D341Med (cell line): Measurements from ENCODE around the gene SHLD1.

ENCODE experiments used
- DNase-seq: peaks from one replicate; pipeline ENCODE4 v3.0.0; 2012; ENCODE audit warnings: low spot score

The SHLD1 gene

DNA sequence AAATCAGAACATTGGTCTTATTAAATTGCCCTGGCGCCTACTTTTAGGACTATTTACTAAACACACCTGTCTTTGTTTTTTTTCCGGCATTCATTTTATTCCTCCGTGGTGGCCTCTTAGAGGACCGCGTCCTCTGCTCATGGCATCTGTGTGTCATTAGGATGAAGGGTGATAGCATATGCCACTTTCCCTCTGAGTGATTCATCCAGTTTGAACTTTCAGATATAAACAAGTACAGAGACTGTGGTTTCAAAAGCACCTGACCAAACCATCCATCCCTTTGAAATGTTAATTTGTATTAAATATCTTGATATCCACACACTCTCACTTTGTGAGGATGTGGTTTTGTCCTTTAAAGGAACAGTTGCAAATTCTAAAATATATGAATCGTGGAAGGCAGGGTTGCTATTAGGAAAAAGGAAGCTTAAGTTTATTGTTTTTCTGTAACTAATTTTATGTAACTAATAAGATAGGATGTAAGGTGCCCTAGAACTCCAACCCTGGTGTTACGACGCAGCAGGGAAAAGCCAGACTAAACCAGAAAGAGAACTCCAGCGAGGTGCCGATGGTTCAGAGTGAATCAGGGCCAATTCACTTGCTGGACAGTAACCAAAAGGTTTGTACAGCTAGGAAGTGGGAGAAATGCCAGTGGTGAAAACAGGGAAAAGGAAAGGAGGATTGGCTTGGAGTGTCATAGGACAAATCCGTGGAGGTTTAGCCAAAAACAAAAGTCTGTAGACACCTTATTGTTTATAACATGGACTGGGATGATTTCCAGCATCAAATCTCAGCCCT lies 98.7 kb downstream of the SHLD1 start:
- no peak for DNase-seq

DNA sequence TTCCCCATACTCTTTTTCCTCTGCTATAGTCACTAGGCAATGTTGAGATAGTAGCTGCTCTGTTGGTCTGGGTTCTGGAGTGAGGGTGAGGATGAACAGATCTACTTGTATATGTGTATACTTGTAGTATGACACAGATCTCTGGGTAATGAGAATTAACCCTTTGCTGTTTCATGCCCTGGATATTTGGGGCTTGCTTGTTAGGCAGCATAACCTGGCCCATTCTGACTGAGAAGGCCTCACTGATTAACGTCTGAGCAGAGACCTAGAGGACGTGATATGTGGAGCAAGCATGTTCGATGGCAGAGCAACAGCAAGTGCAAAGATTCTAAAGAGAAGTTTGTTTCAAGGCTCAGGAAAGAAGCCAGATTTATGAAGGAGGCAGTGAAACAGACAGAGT lies 105.7 kb downstream of the SHLD1 start:
- no peak for DNase-seq

DNA sequence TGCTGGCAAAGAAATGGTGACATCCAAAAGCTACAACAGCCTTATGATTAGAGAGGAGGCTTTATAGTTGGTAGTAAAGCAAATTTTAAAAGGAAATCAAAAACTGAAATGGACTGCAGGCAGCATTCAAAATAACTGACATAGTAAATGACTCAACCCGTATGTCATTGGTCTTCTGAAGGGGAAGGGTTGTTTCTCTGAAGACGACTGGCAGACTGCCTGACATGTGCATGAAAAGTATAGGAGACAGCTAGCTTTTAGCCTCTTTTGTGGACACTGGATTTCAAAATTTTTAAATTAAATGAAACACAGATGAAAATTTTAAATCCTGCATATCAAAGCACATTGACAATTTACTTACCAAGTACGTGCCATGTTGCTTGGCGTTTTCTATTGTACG lies 109.4 kb downstream of the SHLD1 start:
- DNase-seq = no peak

DNA sequence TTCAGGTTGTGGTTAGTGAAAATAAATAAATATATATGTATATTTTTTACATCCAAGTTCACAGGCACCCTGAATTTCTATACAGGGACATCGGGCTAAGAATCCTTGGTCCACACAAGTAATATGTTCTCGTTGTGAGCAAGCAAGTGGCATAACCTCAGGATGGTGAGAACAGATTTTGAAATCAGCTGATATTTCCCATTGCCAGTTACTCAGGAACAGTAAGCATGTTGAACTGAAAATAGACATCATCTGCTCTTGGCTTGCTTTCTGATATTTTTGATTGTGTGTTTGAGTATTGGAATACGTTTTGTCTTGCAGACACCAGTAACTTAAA lies 112.5 kb downstream of the SHLD1 start:
- DNase-seq = no peak

DNA sequence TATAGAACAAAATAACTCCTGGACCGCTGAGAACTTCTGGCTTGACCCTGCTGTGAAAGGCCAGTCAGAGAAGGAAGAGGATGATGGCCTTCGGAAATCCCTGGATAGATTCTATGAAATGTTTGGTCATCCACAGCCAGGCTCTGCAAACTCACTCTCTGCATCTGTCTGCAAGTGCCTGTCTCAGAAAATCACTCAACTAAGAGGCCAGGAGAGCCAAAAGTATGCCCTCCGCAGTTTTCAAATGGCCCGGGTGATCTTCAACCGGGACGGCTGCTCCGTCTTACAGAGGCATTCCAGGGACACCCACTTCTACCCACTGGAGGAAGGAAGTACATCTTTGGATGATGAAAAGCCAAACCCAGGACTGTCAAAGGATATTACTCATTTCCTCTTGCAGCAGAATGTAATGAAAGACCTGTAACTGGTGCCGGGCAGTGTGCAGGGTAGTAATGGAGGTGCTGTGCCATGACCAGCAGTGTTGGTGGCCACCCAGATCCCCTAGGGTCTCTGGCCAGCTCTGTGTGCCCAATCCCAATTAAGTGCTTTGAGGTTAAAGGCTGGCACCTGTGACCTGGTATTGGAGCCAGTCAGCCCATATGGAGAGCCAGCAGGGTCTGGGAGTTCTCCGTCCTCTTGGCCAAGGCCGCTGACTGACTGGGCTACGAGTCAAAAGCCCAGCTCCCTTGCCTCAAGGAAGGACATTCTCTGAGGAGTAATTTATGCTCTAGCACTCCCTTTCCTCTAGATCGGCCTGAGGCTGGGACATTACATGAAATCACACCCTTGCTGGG lies 113.0 kb downstream of the SHLD1 start:
- DNase-seq = no peak

DNA sequence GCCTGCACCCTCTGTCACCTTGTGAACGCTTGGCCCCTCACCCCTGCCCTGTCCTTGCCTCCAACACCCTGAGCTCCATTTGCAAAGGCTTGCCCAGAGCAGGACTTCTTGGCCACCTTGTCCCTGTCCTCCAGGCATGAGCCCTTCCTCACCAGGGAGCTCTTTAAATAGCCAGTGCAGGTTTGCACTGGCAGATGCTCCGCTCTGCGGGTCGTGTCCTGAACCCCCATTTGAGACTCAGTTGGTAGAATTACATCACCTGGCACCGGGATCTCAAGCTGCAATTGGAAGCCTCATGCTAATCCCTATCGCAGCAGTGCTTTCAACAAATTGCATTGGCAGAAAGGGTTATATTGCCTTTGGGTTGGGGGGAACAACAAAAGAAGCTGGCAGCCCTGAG lies 114.2 kb downstream of the SHLD1 start:
- no peak for DNase-seq

DNA sequence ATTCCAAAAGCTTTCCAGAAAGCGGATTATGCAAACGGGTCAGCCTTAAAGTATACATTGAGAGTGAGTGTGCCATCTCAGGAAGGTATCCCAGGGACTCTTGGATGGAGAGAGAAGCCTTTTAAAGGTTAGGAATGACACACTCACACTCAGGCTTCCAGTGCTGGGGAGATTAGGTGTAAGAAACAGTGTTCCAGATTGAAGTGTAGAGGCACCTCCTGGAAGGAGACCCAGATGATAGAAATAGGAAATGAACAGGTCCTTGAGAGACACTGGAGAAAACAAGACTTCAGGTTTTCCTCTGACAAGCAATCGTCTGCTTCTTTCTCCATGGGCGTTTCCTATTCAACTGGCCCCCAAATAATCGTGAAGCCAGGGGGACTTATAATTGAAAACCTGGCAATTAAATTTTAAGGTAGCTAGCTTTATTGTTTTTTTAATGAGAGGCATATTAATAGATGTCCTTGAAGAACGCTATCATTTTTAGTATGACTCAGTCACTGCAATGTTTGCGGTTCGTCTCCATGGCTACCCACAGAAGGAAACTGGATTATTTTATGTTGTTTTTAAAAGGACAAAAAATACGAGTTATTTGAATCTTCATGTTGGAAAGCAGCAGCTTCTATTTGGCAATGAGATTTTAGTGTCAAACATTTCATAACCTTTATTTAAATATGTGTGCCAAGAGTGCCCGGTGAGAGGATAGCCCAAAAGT lies 114.8 kb downstream of the SHLD1 start:
- no peak for DNase-seq

DNA sequence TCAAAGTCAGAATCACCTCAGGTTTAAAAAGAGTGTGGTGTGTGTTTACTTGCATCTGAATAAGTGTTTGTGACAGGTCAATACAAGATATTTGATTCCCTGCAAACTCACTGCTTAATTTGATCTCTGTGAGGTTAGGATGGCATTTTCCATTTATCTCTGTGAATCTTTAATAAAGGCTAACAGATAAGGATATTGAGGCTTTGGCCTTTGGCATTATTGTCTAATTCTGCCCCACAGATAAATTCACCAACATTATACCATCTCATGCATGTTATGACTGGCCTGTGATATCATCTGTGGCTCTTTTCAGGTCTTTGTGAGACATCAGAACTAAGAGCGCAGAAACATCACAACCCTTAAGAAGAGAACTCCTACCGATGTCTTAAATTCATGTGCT lies 115.4 kb downstream of the SHLD1 start:
- DNase-seq = no peak

DNA sequence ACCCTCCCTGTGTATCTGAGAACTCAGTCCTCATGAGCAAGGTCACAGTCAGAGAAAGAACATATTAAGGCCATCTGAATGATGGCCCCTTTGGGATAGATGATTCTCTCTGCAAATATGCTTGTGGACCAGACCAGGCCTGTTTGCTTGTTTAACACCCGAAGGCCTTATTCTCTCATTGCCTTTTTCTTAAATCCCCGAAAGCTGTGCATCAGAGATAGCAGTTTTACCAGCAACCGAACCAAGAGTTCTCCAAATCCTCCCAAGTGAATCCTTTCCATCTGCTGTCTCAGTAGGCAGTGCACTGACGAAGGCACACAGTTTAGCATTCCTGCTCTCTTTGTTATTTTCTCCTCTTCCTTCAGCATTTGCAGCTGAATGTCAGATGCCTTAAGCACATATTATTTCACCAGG lies 120.4 kb downstream of the SHLD1 start:
- no peak for DNase-seq

DNA sequence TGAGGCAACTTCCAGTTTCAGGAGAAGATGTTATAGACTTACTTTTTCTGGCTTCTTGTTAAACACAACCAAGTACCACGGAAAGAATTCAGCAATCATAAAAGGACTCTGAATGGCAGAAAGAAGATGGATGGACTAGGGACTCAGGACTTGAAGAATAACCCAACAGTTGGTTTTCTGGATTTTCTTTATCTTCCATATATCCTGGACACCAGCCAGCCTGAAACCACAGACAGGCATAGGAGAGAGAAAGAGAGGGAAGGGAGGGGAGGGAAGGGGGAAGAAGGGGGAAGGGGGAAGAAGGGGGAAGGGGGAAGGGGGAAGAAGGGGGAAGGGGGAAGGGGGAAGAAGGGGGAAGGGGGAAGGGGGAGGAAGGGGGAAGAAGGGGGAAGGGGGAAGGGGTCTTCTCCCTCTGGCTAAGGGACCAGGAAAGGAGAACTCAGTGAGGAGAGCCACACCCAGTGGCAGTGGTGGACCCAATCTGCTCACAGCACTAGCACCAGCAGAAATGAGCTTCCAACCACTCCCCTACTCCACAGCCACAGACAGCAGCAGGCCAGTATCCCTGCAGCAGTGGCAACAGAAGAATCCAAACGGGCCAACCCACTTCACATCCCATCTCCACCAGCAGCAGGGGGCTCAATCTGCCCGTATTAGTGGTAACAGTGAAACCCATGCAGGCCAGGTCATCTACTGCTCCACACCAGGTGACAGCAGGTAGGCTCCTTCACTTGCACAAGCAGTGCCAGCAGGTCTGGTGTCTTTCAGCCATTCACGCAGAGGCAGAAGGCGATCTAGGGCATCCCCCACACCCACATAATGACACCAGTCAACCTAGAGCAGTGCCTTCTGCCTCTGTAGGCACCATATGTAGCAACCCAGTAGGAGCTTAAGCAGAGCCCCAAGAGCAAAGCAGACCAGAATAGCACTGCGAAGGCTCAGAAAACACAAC lies 121.5 kb downstream of the SHLD1 start:
- no peak for DNase-seq

DNA sequence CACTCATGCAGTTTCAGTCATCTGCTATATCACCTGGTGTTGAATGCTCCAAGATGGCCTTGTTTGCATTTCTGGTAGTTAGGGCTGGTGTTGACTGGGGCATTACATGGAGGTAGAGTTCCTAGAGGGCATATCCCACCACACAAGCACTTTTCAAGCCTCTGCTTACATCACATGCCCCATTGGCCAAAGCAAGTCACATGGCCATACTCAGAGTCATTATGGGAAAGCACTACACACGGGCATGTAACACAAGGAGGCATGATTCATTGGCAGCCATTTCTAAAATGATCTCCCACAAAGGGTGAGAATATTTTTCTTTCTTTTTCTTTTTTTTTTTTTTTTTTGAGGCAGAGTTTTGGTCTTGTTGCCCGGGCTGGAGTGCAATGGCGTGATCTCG lies 126.9 kb downstream of the SHLD1 start:
- DNase-seq = no peak

DNA sequence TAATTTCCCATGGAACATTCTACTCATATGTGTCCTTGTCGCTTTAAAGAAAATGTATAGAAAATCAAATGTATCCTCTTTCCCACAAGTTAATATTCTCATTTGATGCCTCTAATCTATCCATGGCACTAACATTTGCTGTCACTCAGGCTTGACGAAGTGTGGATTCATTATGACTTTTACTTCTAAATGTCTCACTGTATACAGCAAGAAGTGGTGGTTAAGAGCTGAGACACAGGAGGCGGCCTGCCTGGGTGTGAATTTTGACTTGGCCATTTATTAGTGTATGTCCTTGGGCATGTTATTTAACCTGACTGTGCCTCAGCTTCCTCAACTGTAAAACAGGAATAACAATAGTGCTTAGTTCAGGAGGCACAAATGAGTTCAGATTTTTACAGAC lies 130.1 kb downstream of the SHLD1 start:
- DNase-seq = no peak

DNA sequence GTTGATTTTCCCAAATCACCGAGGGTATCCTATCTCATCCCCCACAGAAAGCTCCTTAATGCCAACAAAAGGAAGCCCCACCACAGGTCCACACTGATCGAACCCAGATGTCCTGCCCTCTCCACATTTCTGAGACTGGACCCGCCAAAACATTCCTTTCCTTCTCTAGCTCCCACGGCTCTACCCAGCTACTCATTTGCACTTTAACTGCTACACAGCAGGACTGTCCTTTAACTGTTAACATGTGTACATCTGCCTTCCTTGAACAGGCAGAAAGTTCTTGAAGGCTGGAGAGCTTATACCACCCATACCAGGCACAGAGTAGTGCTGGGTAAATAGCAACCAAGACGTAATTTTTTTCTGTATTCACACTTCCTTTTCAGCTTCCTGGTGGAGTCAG lies 131.5 kb downstream of the SHLD1 start:
- no peak for DNase-seq

DNA sequence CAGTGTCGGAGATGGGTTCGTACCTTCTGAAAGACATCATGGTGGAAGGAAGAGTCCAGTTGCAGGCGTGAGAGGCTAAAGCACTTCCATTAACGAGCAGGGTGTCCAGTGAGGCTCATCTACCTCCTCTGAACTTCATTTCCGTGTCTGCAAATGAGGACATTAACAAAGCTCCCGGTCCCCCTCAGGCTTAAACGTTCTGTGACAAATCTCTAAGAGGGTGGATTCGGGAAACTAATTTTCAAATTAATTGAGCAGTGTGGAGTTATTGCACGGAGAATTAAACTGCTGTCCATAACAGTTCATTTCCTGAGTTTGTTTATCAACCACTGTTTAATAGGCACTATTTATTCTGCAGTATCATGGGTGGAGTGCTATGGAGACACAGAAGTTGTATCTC lies 132.0 kb downstream of the SHLD1 start:
- no peak for DNase-seq

DNA sequence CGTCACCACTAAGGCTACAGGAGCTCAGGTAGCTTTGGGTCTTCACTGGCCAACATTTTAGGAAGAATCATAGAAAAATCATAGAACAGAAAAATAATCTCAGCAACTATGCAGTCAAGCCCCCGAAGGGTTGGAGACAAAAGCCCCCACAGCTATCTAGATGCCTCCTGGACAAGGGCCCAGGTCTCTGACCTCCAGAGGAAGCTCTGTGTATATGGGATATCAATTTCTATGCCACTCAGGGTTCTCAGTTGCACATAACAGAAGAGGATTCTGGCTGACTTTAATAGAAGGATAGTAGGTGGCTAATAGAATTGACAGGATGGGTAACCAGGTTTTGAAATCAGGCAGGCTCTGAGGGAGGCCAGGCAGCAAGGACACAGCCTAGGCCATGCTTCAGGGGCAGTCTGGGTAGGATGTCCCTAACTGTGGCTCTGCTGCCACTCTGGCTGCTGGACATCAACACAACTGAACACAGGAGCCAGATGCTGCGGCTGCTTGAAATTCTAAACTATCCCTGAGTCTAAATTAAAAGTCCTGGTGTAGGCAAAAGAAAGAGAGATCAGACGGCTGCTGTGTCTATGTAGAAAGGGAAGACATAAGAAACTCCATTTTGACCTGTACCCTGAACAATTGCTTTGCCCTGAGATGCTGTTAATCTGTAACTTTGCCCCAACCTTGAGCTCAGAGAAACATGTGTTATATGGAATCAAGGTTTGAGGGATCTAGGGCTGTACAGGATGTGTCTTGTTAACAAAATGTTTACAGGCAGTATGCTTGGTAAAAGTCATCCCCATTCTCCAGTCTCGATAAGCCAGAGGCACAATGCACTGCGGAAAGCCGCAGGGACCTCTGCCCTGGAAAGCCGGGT lies 134.5 kb downstream of the SHLD1 start:
- no peak for DNase-seq

DNA sequence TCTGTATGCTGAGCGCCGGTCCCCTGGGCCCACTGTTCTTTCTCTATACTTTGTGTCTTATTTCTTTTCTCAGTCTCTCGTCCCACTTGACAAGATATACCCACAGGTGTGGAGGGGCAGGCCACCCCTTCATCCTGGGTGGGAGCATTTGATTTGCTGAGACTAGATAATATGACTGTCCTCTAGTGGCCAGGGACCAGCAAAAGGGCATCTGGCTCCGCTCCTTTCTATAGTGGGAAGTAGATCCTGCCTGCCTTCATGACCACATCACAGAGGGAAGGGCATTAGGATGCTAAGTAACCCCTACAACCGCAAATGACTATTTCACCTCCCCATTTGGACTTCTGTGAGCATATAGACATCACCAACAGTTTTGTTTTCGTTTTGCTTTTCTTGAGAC lies 135.7 kb downstream of the SHLD1 start:
- DNase-seq = peak; percentile 55

DNA sequence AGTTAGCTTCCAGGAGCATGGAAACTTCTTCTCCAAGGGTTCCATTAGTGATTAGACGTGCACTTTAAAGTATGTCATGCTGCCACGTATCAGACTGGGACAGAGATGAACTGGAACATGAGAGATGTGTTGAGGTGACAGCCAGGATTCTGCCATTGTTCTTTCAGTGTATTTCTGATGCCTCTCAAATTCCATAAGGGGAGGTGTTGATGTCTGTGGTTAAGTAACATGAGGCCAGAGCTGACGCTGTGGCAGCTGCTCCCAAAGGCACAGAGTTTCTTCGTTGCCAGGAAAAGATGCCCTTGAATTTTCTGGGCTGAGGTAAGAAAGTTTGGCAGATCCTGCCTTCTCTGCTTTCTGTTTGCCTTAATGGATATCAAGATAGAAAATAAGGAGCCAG lies 136.6 kb downstream of the SHLD1 start:
- no peak for DNase-seq

DNA sequence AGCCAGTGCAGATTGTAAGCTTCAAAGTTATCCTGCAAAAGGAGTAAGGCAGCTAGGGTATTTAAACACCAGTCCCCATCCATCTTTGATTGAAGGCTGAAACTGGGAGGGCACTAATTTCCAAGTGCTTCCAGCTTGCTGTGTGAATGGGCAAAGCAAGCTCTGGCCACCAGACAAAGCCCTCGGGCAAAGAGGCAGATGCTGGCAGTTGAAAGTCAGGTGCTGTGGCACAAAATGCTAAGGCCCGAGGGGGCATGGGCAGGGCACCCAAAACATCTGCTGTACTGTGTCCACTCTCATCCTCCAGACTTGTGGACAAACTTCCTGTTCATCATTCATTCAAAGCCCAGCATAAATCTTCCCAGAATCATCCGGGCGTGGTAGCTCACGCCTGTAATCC lies 137.2 kb downstream of the SHLD1 start:
- DNase-seq = no peak

DNA sequence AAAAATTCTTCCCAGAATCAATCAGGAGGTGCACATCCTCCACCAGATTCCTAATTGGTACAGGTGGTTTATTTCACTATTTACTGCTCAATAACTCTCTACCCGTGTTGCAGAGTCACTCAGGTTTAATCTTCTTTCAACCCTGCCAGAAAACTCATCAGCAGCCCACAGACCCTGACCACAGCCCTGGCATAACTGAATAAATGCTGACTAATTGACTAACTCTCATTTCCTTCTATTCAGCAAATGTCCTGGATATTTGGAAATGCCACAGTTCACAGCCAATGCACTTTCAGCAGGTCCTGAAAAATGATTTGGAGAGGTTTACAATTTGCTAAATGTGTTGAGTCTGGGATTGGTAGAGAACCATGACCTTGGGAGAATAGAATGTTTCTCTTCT lies 137.8 kb downstream of the SHLD1 start:
- DNase-seq = no peak

DNA sequence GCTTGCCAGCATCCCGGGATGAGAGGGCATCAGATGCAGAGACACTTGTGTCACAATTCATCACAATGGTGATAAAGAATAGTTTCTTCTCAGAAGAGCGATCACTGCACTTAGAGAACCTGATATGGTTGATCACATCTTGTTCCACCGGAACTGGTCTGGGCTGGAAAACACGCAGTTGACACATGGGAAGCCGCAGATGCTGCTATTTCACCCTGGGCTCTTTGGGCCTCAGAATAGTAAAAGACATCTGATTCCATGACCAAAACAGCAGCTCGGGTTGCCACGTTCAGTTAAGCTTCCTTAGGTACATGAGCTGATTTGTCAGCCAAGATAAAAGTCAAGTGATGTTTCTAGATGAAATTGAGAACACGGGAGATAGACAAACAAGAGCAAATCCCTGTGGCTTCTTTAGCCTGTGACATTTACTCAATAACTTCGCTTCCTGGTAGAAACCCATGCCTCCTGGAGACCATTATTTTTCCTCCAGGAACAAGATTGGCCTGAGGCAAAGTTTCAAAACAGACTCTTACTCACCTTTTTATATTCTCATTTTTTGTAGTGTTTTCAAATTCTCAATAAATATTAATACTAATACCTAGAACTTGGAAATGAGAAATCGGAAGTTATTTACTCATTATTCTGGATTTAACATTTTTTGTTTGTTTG lies 140.7 kb downstream of the SHLD1 start:
- no peak for DNase-seq
